ENCODE data around the gene MTNR1B. TPM values are rescaled to one million over a fixed set of nuclear protein-coding genes. Genes with fewer than 3 reads are reported as not detected.

MTNR1B gene
- total RNA-seq, 1 experiment from 2014 or later = not detected

DNA sequence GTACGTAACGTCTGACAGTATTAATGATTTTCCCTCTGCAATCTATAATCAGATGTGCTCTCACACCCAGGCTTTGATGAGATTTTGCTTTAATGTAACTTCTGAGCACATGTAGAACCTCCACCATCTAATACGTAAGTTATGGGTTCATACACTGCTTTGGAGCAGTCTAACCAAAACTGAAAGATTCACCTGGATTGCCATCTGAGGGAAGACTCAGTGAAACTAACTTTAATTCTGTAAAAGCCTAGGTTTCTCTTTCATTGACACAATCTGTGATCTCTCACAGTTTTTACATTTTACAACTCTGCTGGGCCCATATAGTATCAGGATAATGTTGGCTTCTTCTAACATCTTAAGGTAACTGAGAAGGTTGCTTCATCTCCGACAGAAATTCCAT is 30.1 kb upstream of the MTNR1B start:
- Histone ChIP-seq H4K20me1 (ENCODE audit: insufficient read depth) (no peaks in the 10 kb centered on the region), H3K9ac (ENCODE audit: low read length) (no peak overlapping the region), H3K4me1 (ENCODE audit: control insufficient read depth in 1 of 2, insufficient read depth in 2 of 2, low read length in 2 of 2) (no peaks in the 10 kb centered on the region), H3K27me3 (ENCODE audit: insufficient read depth, low read length) (no peaks in the 10 kb centered on the region), H2AFZ (ENCODE audit: low read depth, low read length, poor library complexity, severe bottlenecking) (no peak overlapping the region), H3K4me2 (ENCODE audit: low read length) (no peak overlapping the region), H3K36me3 (ENCODE audit: control insufficient read depth in 1 of 2, insufficient read depth in 2 of 2, low read length in 2 of 2) (no peaks in the 10 kb centered on the region), H3K9me3 (ENCODE audit: control insufficient read depth in 1 of 2, insufficient read depth in 1 of 2, low read depth in 1 of 2, low read length in 2 of 2) (no peaks in the 10 kb centered on the region), H3K4me3 (replicated peaks in 1 of 2; ENCODE audit: low read depth in 1 of 2, low read length in 2 of 2) (no peak overlapping the region), H3K27ac (ENCODE audit: low read depth, low read length) (no peak overlapping the region), H3K79me2 (ENCODE audit: insufficient read depth, low read length) (no peaks in the 10 kb centered on the region), H3K9me2 (ENCODE audit: insufficient read depth) (no peaks in the 10 kb centered on the region)
- ChIA-PET CTCF (no interaction called here), POLR2A (no interaction called here), RAD21 (ENCODE audit: low non-redundant PET in 1 of 2, low total read pairs in 2 of 2, uncharacterized antibody in 2 of 2, unreplicated experiment in 2 of 2) (no interaction called here)
- ATAC-seq (no peak), DNase-seq (ENCODE audit: low read depth, low spot score) (no peak)
- intact Hi-C loops (cut with micrococcal nuclease) = loop anchor here (10.0 kb wide), 1 partner anchor 705 kb away; no protein-coding TSS in a partner anchor
- TF ChIP-seq, protein P1, sequence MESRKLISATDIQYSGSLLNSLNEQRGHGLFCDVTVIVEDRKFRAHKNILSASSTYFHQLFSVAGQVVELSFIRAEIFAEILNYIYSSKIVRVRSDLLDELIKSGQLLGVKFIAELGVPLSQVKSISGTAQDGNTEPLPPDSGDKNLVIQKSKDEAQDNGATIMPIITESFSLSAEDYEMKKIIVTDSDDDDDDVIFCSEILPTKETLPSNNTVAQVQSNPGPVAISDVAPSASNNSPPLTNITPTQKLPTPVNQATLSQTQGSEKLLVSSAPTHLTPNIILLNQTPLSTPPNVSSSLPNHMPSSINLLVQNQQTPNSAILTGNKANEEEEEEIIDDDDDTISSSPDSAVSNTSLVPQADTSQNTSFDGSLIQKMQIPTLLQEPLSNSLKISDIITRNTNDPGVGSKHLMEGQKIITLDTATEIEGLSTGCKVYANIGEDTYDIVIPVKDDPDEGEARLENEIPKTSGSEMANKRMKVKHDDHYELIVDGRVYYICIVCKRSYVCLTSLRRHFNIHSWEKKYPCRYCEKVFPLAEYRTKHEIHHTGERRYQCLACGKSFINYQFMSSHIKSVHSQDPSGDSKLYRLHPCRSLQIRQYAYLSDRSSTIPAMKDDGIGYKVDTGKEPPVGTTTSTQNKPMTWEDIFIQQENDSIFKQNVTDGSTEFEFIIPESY (IDR thresholded peaks at IDR 0.05; ENCODE audit: extremely low read depth, insufficient replicate concordance, low read length) = no peak
- TF ChIP-seq ELF1 (IDR thresholded peaks at IDR 0.05; ENCODE audit: borderline replicate concordance, low read depth) (no peak), SRF (IDR thresholded peaks at IDR 0.05; ENCODE audit: low read depth) (no peak), TCF7L2 (IDR thresholded peaks at IDR 0.05; ENCODE audit: borderline replicate concordance, extremely low read depth, insufficient read depth, insufficient read length) (no peak), RAD21 (IDR thresholded peaks at IDR 0.05; ENCODE audit: low read depth) (no peak), SIN3A (IDR thresholded peaks at IDR 0.05; ENCODE audit: low read depth) (no peak), YY1 (IDR thresholded peaks at IDR 0.05; ENCODE audit: extremely low read depth, insufficient replicate concordance, low read depth, low read length) (no peak), ZFX (IDR thresholded peaks at IDR 0.05) (no peak), FOSL1 (IDR thresholded peaks at IDR 0.05; ENCODE audit: low read depth) (no peak), POLR2AphosphoS5 (IDR thresholded peaks at IDR 0.05; ENCODE audit: low read depth, low read length) (no peak), EZH2phosphoT487 (IDR thresholded peaks at IDR 0.05; ENCODE audit: borderline replicate concordance) (no peak), EGR1 (IDR thresholded peaks at IDR 0.05; ENCODE audit: low read depth) (no peak), EZH2 (IDR thresholded peaks at IDR 0.05) (no peak), ZNF274 (IDR thresholded peaks at IDR 0.05; ENCODE audit: low read depth, low read length) (no peak)
- TF ChIP-seq, protein P2, sequence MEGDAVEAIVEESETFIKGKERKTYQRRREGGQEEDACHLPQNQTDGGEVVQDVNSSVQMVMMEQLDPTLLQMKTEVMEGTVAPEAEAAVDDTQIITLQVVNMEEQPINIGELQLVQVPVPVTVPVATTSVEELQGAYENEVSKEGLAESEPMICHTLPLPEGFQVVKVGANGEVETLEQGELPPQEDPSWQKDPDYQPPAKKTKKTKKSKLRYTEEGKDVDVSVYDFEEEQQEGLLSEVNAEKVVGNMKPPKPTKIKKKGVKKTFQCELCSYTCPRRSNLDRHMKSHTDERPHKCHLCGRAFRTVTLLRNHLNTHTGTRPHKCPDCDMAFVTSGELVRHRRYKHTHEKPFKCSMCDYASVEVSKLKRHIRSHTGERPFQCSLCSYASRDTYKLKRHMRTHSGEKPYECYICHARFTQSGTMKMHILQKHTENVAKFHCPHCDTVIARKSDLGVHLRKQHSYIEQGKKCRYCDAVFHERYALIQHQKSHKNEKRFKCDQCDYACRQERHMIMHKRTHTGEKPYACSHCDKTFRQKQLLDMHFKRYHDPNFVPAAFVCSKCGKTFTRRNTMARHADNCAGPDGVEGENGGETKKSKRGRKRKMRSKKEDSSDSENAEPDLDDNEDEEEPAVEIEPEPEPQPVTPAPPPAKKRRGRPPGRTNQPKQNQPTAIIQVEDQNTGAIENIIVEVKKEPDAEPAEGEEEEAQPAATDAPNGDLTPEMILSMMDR (IDR thresholded peaks at IDR 0.05 in 2 of 3, conservative IDR thresholded peaks at IDR 0.05 in 1 of 3; ENCODE audit: borderline replicate concordance in 1 of 3, insufficient read depth in 1 of 3, low read depth in 2 of 3, low read length in 2 of 3) = no peak
- TF ChIP-seq, protein P3, sequence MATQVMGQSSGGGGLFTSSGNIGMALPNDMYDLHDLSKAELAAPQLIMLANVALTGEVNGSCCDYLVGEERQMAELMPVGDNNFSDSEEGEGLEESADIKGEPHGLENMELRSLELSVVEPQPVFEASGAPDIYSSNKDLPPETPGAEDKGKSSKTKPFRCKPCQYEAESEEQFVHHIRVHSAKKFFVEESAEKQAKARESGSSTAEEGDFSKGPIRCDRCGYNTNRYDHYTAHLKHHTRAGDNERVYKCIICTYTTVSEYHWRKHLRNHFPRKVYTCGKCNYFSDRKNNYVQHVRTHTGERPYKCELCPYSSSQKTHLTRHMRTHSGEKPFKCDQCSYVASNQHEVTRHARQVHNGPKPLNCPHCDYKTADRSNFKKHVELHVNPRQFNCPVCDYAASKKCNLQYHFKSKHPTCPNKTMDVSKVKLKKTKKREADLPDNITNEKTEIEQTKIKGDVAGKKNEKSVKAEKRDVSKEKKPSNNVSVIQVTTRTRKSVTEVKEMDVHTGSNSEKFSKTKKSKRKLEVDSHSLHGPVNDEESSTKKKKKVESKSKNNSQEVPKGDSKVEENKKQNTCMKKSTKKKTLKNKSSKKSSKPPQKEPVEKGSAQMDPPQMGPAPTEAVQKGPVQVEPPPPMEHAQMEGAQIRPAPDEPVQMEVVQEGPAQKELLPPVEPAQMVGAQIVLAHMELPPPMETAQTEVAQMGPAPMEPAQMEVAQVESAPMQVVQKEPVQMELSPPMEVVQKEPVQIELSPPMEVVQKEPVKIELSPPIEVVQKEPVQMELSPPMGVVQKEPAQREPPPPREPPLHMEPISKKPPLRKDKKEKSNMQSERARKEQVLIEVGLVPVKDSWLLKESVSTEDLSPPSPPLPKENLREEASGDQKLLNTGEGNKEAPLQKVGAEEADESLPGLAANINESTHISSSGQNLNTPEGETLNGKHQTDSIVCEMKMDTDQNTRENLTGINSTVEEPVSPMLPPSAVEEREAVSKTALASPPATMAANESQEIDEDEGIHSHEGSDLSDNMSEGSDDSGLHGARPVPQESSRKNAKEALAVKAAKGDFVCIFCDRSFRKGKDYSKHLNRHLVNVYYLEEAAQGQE (IDR thresholded peaks at IDR 0.05; ENCODE audit: low read depth) = no peak
- TF ChIP-seq, protein P4, sequence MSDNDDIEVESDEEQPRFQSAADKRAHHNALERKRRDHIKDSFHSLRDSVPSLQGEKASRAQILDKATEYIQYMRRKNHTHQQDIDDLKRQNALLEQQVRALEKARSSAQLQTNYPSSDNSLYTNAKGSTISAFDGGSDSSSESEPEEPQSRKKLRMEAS (IDR thresholded peaks at IDR 0.05) = no peak
- no TSS peak for BruUV-seq (replicated peaks)

Data from HCT116 (cell line).